ENCODE measurements around the gene LAMA3. TPM values are rescaled to one million over a fixed set of nuclear protein-coding genes. Genes with fewer than 3 reads are reported as not detected.

LAMA3 gene
- total RNA-seq, 2 donors from 2014 or later = 31.9 to 41.3 TPM

GRCh38 chr18:23650968-23651927 is 38.0 kb upstream of the LAMA3 start:
- H3K4me3 ChIP-seq = no peak overlapping the region
- no peak overlapping the region for H3K27ac ChIP-seq
- H3K4me1 ChIP-seq = no peaks in the 10 kb centered on the region
- H3K9ac ChIP-seq (ENCODE audit: low read depth in 2 of 2, low read length in 2 of 2) = no peak overlapping the region
- no peaks in the 10 kb centered on the region for H3K9me3 ChIP-seq
- TF ChIP-seq CTCF (IDR thresholded peaks at IDR 0.05) = no peak
- no peaks in the 10 kb centered on the region for H3K27me3 ChIP-seq
- H3K36me3 ChIP-seq = no peaks in the 10 kb centered on the region
- intact Hi-C loops (cut with DNase I) = no loop called here
- DNase-seq = no peak

GRCh38 chr18:23652232-23652631 is 37.0 kb upstream of the LAMA3 start:
- Histone ChIP-seq H3K36me3 (no peaks in the 10 kb centered on the region), H3K27me3 (no peaks in the 10 kb centered on the region), H3K9me3 (no peaks in the 10 kb centered on the region), H3K4me3 (no peak overlapping the region), H3K9ac (ENCODE audit: low read depth in 2 of 2, low read length in 2 of 2) (no peak overlapping the region), H3K27ac (no peak overlapping the region), H3K4me1 (no peaks in the 10 kb centered on the region)
- intact Hi-C loops (cut with DNase I) = no loop called here
- TF ChIP-seq CTCF (IDR thresholded peaks at IDR 0.05) = no peak
- DNase-seq = no peak

GRCh38 chr18:23658285-23658684 is 31.0 kb upstream of the LAMA3 start:
- no peaks in the 10 kb centered on the region for H3K36me3 ChIP-seq
- TF ChIP-seq CTCF (IDR thresholded peaks at IDR 0.05) = no peak
- H3K4me1 ChIP-seq = peaks cover 6% of the 10 kb centered on the region
- H3K27me3 ChIP-seq = peaks cover 26% of the 10 kb centered on the region
- H3K4me3 ChIP-seq = no peak overlapping the region
- no peaks in the 10 kb centered on the region for H3K9me3 ChIP-seq
- no peak for DNase-seq
- no peak overlapping the region for H3K9ac ChIP-seq (ENCODE audit: low read depth in 2 of 2, low read length in 2 of 2)
- intact Hi-C loops (cut with DNase I) = no loop called here
- no peak overlapping the region for H3K27ac ChIP-seq

- H3K36me3 ChIP-seq = no peaks in the 10 kb centered on the region
- H3K4me3 ChIP-seq = peak overlapping the region; percentile 47
- DNase-seq = no peak
- no peaks in the 10 kb centered on the region for H3K9me3 ChIP-seq
- peaks cover 6% of the 10 kb centered on the region for H3K4me1 ChIP-seq
- H3K9ac ChIP-seq (ENCODE audit: low read depth in 2 of 2, low read length in 2 of 2) = no peak overlapping the region
- intact Hi-C loops (cut with DNase I) = no loop called here
- peaks cover 26% of the 10 kb centered on the region for H3K27me3 ChIP-seq
- TF ChIP-seq CTCF (IDR thresholded peaks at IDR 0.05) = no peak
- no peak overlapping the region for H3K27ac ChIP-seq
Measured at GRCh38 chr18:23661735-23662308, 27.4 kb upstream of the LAMA3 start.

GRCh38 chr18:23662309-23663263 is 26.7 kb upstream of the LAMA3 start, which contains the start of gene ANKRD29:
Gene ANKRD29 (minus strand): TSS chr18:23662911. CDS start chr18:23662730, 181 bp downstream.
- TF ChIP-seq CTCF (IDR thresholded peaks at IDR 0.05) = no peak

More at GRCh38 chr18:23662309-23663263, 26.7 kb upstream of the LAMA3 start, which contains the start of gene ANKRD29:
- peaks cover 6% of the 10 kb centered on the region for H3K4me1 ChIP-seq
- intact Hi-C loops (cut with DNase I) = no loop called here
- H3K4me3 ChIP-seq = peak within 1 kb of the TSS; percentile 47
- peaks cover 26% of the 10 kb centered on the region for H3K27me3 ChIP-seq
- H3K27ac ChIP-seq = no peak within 1 kb of the TSS
- DNase-seq = peak; percentile 42
- H3K9me3 ChIP-seq = no peaks in the 10 kb centered on the region
- peak within 1 kb of the TSS in 1 of 2 donors; percentile 51 for H3K9ac ChIP-seq (ENCODE audit: low read depth in 2 of 2, low read length in 2 of 2)
- no peaks in the 10 kb centered on the region for H3K36me3 ChIP-seq

Measured in colonic mucosa (tissue), 4 donors.